ENCODE results near the gene CLASRP.

The CLASRP gene

GRCh38 chr19:45037393-45038169 lies 1.3 kb upstream of the CLASRP start:
- H3K36me3 ChIP-seq: peaks cover 21 to 60% (median 43%) of the 10 kb centered on the region in 3 donors
- no peaks in the 10 kb centered on the region for H3K9me3 ChIP-seq
- H3K4me1 ChIP-seq: peaks cover 0 to 36% (median 30%) of the 10 kb centered on the region in 4 donors
- no peak overlapping the region for H3K4me3 ChIP-seq
- DNase-seq: no peak
- intact Hi-C loops (cut with DNase I; ENCODE audit: low total_unique reads): no loop called here
- H3K27me3 ChIP-seq: no peaks in the 10 kb centered on the region
- TF ChIP-seq CTCF (IDR thresholded peaks at IDR 0.05): no peak
- no peak overlapping the region for H3K27ac ChIP-seq

GRCh38 chr19:45040059-45040771 lies 1.4 kb downstream of the CLASRP start:
- intact Hi-C loops (cut with DNase I; ENCODE audit: low total_unique reads): no loop called here
- H3K36me3 ChIP-seq: peaks cover 31 to 62% (median 59%) of the 10 kb centered on the region in 3 donors

GRCh38 chr19:45041125-45041524 lies 2.3 kb downstream of the CLASRP start:
- Histone ChIP-seq H3K36me3 (peaks cover 38 to 62% (median 60%) of the 10 kb centered on the region in 3 donors), H3K27me3 (no peaks in the 10 kb centered on the region), H3K4me1 (peaks cover 0 to 43% (median 32%) of the 10 kb centered on the region in 4 donors), H3K27ac (no peak overlapping the region), H3K4me3 (no peak overlapping the region), H3K9me3 (no peaks in the 10 kb centered on the region)
- no peak for TF ChIP-seq CTCF (IDR thresholded peaks at IDR 0.05)
- intact Hi-C loops (cut with DNase I; ENCODE audit: low total_unique reads): no loop called here
- DNase-seq: no peak

More at GRCh38 chr19:45040059-45040771, 1.4 kb downstream of the CLASRP start:
- TF ChIP-seq CTCF (IDR thresholded peaks at IDR 0.05): no peak
- peaks cover 0 to 38% (median 30%) of the 10 kb centered on the region in 4 donors for H3K4me1 ChIP-seq
- H3K9me3 ChIP-seq: no peaks in the 10 kb centered on the region
- peak overlapping the region; percentile 66 to 85 for H3K4me3 ChIP-seq
- peak overlapping the region; percentile 73 to 92 for H3K27ac ChIP-seq
- no peak for DNase-seq
- H3K27me3 ChIP-seq: no peaks in the 10 kb centered on the region

GRCh38 chr19:45045671-45046353 lies 7.0 kb downstream of the CLASRP start:
- Histone ChIP-seq H3K4me3 (no peak overlapping the region), H3K27ac (no peak overlapping the region), H3K4me1 (peaks cover 0 to 48% (median 17%) of the 10 kb centered on the region in 4 donors), H3K27me3 (no peaks in the 10 kb centered on the region), H3K9me3 (no peaks in the 10 kb centered on the region), H3K36me3 (peaks cover 32 to 64% (median 58%) of the 10 kb centered on the region in 3 donors)
- no peak for DNase-seq
- intact Hi-C loops (cut with DNase I; ENCODE audit: low total_unique reads): no loop called here
- no peak for TF ChIP-seq CTCF (IDR thresholded peaks at IDR 0.05)

GRCh38 chr19:45046355-45046754 lies 7.5 kb downstream of the CLASRP start:
- Histone ChIP-seq H3K36me3 (peaks cover 29 to 61% (median 53%) of the 10 kb centered on the region in 3 donors), H3K9me3 (no peaks in the 10 kb centered on the region), H3K27ac (no peak overlapping the region), H3K4me1 (peaks cover 0 to 42% (median 12%) of the 10 kb centered on the region in 4 donors), H3K27me3 (no peaks in the 10 kb centered on the region), H3K4me3 (no peak overlapping the region)
- intact Hi-C loops (cut with DNase I; ENCODE audit: low total_unique reads): no loop called here
- no peak for DNase-seq
- no peak for TF ChIP-seq CTCF (IDR thresholded peaks at IDR 0.05)
